ENCODE measurements around the gene ARHGAP26. TPM values are rescaled to one million over a fixed set of nuclear protein-coding genes. Genes with fewer than 3 reads are reported as not detected.

ARHGAP26 gene
- total RNA-seq, 1 donor from 2014 or later, result 20.1 TPM

DNA sequence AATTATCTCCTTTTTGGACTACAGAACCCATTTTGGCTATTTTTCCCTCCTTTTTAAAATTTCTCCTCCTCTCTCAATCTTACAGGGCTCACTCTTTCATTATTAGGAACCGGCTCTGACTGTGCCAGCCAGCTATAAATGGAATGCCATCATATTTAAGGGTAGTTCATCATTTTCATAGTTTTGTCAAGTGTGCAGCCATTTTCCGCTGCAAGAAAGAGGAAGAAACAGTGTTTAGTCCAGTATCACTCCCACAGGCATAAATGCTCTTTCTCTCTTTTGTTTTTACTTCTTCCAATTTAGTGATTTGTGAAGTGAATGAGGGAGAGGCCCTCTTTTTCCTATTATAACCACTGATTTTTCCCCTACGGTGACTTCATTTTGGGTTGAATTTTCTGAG lies 343.3 kb downstream of the ARHGAP26 start:
- Mint-ChIP-seq H3K27ac (ENCODE audit: unreplicated experiment) (no peak overlapping the region), H3K4me3 (ENCODE audit: unreplicated experiment) (no peak overlapping the region), H3K4me1 (ENCODE audit: low read depth, unreplicated experiment) (peaks cover 12% of the 10 kb centered on the region), H3K27me3 (ENCODE audit: unreplicated experiment) (no peaks in the 10 kb centered on the region), H3K36me3 (ENCODE audit: unreplicated experiment) (no peaks in the 10 kb centered on the region), H3K9me3 (ENCODE audit: unreplicated experiment) (no peaks in the 10 kb centered on the region)
- DNase-seq, result no peak
- TF ChIP-seq, protein P1, sequence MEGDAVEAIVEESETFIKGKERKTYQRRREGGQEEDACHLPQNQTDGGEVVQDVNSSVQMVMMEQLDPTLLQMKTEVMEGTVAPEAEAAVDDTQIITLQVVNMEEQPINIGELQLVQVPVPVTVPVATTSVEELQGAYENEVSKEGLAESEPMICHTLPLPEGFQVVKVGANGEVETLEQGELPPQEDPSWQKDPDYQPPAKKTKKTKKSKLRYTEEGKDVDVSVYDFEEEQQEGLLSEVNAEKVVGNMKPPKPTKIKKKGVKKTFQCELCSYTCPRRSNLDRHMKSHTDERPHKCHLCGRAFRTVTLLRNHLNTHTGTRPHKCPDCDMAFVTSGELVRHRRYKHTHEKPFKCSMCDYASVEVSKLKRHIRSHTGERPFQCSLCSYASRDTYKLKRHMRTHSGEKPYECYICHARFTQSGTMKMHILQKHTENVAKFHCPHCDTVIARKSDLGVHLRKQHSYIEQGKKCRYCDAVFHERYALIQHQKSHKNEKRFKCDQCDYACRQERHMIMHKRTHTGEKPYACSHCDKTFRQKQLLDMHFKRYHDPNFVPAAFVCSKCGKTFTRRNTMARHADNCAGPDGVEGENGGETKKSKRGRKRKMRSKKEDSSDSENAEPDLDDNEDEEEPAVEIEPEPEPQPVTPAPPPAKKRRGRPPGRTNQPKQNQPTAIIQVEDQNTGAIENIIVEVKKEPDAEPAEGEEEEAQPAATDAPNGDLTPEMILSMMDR (IDR thresholded peaks at IDR 0.05; ENCODE audit: partially characterized antibody, unreplicated experiment), result no peak

DNA sequence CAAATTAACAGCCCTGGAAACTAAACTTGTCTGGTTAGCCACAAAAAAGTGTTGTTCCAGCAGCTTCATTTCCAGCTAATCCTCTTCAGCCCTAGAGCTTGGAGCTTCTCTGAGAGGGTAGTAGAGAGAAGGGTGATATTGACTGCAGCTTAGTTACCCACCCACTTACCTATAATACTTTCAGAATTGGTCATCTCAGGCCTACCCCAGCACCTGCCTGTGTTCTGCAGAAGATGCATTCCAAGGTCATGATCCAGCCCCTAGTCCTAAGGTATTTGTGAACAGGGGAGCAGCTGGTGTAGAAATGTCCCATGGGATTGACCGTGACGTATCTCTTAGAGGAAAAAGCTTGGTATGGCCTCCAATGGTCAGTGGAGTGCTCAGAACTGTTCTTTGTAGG lies 344.3 kb downstream of the ARHGAP26 start:
- no peak overlapping the region for H3K27ac Mint-ChIP-seq (ENCODE audit: unreplicated experiment)
- no peak overlapping the region for H3K4me3 Mint-ChIP-seq (ENCODE audit: unreplicated experiment)
- H3K27me3 Mint-ChIP-seq (ENCODE audit: unreplicated experiment), result no peaks in the 10 kb centered on the region
- H3K9me3 Mint-ChIP-seq (ENCODE audit: unreplicated experiment), result no peaks in the 10 kb centered on the region
- H3K4me1 Mint-ChIP-seq (ENCODE audit: low read depth, unreplicated experiment), result peaks cover 12% of the 10 kb centered on the region
- H3K36me3 Mint-ChIP-seq (ENCODE audit: unreplicated experiment), result no peaks in the 10 kb centered on the region
- no peak for DNase-seq
- TF ChIP-seq, protein P1 (IDR thresholded peaks at IDR 0.05; ENCODE audit: partially characterized antibody, unreplicated experiment), result no peak

DNA sequence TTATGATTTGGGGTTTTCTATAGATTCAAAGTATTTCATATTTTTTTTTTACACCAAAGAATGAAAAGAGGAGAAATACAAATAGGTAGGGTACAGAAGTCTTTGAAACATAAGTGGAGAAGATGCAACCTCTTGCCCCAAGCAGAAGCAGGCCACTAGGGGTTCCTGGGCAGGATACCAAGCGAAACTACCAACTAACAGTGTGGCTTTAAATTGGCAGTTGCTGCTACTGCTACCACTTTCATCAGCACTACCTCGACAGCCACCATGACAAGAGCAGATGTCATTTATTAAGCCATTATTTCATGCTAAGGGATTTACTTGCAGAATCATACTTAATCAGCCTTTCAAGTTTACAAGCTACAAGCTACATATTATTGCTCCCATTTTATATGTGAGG lies 345.2 kb downstream of the ARHGAP26 start:
- Mint-ChIP-seq H3K36me3 (ENCODE audit: unreplicated experiment) (no peaks in the 10 kb centered on the region), H3K4me3 (ENCODE audit: unreplicated experiment) (no peak overlapping the region), H3K27ac (ENCODE audit: unreplicated experiment) (no peak overlapping the region), H3K9me3 (ENCODE audit: unreplicated experiment) (no peaks in the 10 kb centered on the region), H3K4me1 (ENCODE audit: low read depth, unreplicated experiment) (peaks cover 12% of the 10 kb centered on the region), H3K27me3 (ENCODE audit: unreplicated experiment) (no peaks in the 10 kb centered on the region)
- TF ChIP-seq, protein P1 (IDR thresholded peaks at IDR 0.05; ENCODE audit: partially characterized antibody, unreplicated experiment), result no peak
- DNase-seq, result no peak

DNA sequence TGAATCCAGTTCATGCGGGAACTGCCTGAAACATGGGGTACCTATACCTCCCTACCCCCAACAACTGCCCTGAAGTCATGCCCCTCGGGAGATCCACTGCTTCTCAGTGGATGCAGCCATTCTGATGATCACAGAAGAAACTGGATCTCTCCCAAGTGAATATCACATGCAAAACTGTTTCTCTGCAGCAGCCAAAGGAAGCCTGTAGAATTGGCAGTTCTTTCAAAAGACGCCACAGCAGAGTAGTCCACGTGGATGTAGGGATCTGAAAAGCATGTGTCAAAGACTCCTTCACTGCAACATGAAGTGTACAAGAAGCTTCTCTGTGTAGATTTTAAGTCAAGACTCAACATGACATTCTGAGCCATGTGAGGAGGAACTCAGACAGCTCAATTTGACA lies 346.6 kb downstream of the ARHGAP26 start:
- Mint-ChIP-seq H3K4me1 (ENCODE audit: low read depth, unreplicated experiment) (peaks cover 12% of the 10 kb centered on the region), H3K4me3 (ENCODE audit: unreplicated experiment) (peak overlapping the region; percentile 43), H3K9me3 (ENCODE audit: unreplicated experiment) (no peaks in the 10 kb centered on the region), H3K36me3 (ENCODE audit: unreplicated experiment) (no peaks in the 10 kb centered on the region), H3K27ac (ENCODE audit: unreplicated experiment) (no peak overlapping the region), H3K27me3 (ENCODE audit: unreplicated experiment) (no peaks in the 10 kb centered on the region)
- DNase-seq, result no peak
- TF ChIP-seq, protein P1 (IDR thresholded peaks at IDR 0.05; ENCODE audit: partially characterized antibody, unreplicated experiment), result no peak

DNA sequence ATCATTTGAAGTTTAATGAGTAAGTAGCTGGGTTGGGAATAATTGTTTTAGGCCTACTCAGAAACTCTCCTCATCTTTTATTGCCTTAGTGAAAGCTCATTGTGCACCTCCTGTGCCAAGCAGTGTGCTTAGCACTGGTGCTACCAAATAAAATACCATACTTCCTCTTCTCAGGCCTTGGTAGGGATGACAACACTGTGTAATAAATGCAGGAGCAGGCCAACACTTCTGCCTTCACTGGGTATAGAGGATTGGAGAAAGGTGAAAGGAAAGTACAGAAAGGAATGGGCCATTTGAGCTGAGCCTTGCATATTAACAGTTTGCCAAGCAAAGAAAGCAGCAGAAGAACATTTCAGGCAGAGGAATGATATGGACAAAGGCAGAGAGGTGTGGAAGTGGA lies 347.6 kb downstream of the ARHGAP26 start:
- Mint-ChIP-seq H3K27me3 (ENCODE audit: unreplicated experiment) (no peaks in the 10 kb centered on the region), H3K36me3 (ENCODE audit: unreplicated experiment) (no peaks in the 10 kb centered on the region), H3K27ac (ENCODE audit: unreplicated experiment) (no peak overlapping the region), H3K4me3 (ENCODE audit: unreplicated experiment) (no peak overlapping the region), H3K4me1 (ENCODE audit: low read depth, unreplicated experiment) (peaks cover 12% of the 10 kb centered on the region), H3K9me3 (ENCODE audit: unreplicated experiment) (no peaks in the 10 kb centered on the region)
- DNase-seq, result no peak
- TF ChIP-seq, protein P1 (IDR thresholded peaks at IDR 0.05; ENCODE audit: partially characterized antibody, unreplicated experiment), result no peak

All from glutamatergic neuron (in vitro differentiated cells).